ENCODE measurements around the gene RNF31. TPM values are rescaled to one million over a fixed set of nuclear protein-coding genes. Genes with fewer than 3 reads are reported as not detected.

Gene RNF31
- total RNA-seq, 4 donors from 2014 or later: 17.7 to 106 (median 57.9) TPM

DNA sequence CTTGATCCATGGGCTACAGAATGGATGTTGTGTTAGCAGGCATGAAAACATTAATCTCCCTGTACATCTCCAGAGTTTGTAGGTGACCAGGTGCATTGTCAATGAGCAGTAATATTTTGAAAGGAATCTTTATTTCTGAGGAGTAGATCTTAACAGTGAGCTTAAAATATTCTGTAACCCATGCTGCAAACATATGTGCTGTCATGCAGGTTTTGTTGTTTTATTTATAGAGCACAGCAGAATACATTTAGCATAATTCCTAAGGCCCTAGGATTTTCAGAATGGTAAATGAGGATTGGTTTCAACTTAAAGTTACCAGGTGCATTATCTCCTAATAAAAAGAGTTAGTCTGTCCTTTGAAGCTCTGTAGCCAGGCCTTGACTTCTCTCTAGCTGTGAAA is 20.4 kb upstream of the RNF31 start:
- TF ChIP-seq POLR2A (IDR thresholded peaks at IDR 0.05) (no peak), CTCF (IDR thresholded peaks at IDR 0.05) (no peak)
- no peaks in the 10 kb centered on the region for H3K27me3 ChIP-seq
- H3K4me3 ChIP-seq: no peak overlapping the region
- H3K4me1 ChIP-seq: no peaks in the 10 kb centered on the region
- H3K27ac ChIP-seq: no peak overlapping the region
- intact Hi-C loops (cut with DNase I; ENCODE audit: low total_unique reads): no loop called here
- H3K9me3 ChIP-seq: no peaks in the 10 kb centered on the region
- H3K36me3 ChIP-seq: no peaks in the 10 kb centered on the region
- no peak for DNase-seq

DNA sequence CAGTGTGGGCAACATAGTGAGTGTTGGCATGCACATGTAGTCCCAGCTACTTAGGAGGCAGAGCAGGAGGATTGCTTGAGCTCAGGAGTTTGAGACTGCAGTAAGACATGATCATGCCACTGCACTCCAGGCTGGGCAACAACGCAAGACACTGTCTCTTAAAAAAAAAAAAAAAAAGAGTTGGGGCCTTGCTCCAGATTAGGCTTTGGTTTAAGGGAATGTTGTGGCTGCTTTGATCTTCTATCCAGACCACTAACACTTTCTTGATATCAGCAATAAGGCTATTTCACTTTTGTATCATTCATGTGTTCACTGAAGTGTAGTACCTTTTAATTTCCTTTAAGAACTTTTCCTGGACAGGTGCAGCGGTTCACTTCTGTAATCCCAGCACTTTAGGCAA is 19.6 kb upstream of the RNF31 start:
- no peaks in the 10 kb centered on the region for H3K27me3 ChIP-seq

GRCh38 chr14:24129410-24129998 is 17.8 kb upstream of the RNF31 start:
- TF ChIP-seq CTCF (IDR thresholded peaks at IDR 0.05) (no peak), POLR2A (IDR thresholded peaks at IDR 0.05) (no peak)
- Histone ChIP-seq H3K27ac (no peak overlapping the region), H3K9me3 (no peaks in the 10 kb centered on the region), H3K27me3 (no peaks in the 10 kb centered on the region), H3K4me3 (no peak overlapping the region), H3K36me3 (no peaks in the 10 kb centered on the region), H3K4me1 (no peaks in the 10 kb centered on the region)
- intact Hi-C loops (cut with DNase I; ENCODE audit: low total_unique reads): no loop called here
- DNase-seq: no peak

More for the DNA sequence above, 19.6 kb upstream of the RNF31 start:
- no peak for TF ChIP-seq CTCF (IDR thresholded peaks at IDR 0.05)
- no peak for TF ChIP-seq POLR2A (IDR thresholded peaks at IDR 0.05)
- no peaks in the 10 kb centered on the region for H3K4me1 ChIP-seq
- H3K36me3 ChIP-seq: no peaks in the 10 kb centered on the region
- H3K4me3 ChIP-seq: no peak overlapping the region
- no peak for DNase-seq
- intact Hi-C loops (cut with DNase I; ENCODE audit: low total_unique reads): no loop called here
- no peak overlapping the region for H3K27ac ChIP-seq
- no peaks in the 10 kb centered on the region for H3K9me3 ChIP-seq

DNA sequence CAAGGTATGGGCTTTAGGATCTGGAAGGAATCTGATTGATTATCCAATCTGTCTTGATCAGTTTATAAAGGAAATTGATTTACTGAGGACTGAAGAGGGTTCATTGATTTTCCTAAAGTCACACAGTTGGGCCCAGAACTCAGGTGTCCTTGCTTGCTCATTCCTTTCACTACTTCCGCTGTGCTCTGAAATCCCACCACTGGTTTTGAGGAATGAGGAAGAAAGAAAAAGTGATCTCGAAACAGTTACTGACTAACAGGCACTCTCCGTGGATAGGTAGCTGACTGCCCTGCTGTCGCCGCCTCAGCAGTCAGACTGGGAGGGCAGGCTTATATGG is 16.9 kb upstream of the RNF31 start, which contains the start of gene FITM1:
FITM1 (plus strand) TSS at position 280 of the 337 bp plus-strand sequence. CDS start 905 bp downstream, outside the sequence.
- Histone ChIP-seq H3K4me1 (no peaks in the 10 kb centered on the region), H3K36me3 (no peaks in the 10 kb centered on the region), H3K4me3 (no peak within 1 kb of the TSS), H3K9me3 (no peaks in the 10 kb centered on the region), H3K27me3 (no peaks in the 10 kb centered on the region), H3K27ac (peak within 1 kb of the TSS; percentile 30)
- no peak for DNase-seq
- intact Hi-C loops (cut with DNase I; ENCODE audit: low total_unique reads): no loop called here
- no peak for TF ChIP-seq CTCF (IDR thresholded peaks at IDR 0.05)
- TF ChIP-seq POLR2A (IDR thresholded peaks at IDR 0.05): no peak

GRCh38 chr14:24130717-24131548 is 16.4 kb upstream of the RNF31 start:
- TF ChIP-seq POLR2A (IDR thresholded peaks at IDR 0.05): no peak
- TF ChIP-seq CTCF (IDR thresholded peaks at IDR 0.05): no peak
- Histone ChIP-seq H3K4me3 (no peak overlapping the region), H3K27ac (peak overlapping the region; percentile 30), H3K27me3 (no peaks in the 10 kb centered on the region), H3K36me3 (no peaks in the 10 kb centered on the region), H3K9me3 (no peaks in the 10 kb centered on the region), H3K4me1 (no peaks in the 10 kb centered on the region)
- intact Hi-C loops (cut with DNase I; ENCODE audit: low total_unique reads): no loop called here
- no peak for DNase-seq
